Colon (tissue), 2 donors: ENCODE results near the gene PTPN14.

ENCODE experiments used
- FAIRE-seq: peaks from 2 replicates; lab custom pipeline; 2012; peaks lifted over from hg19 to GRCh38; lab: Jason Lieb, UNC
- donor health status: control.
- donor health status: control.

The PTPN14 gene

GRCh38 chr1:214425716-214426425 is 125.5 kb downstream of the PTPN14 start:
- no peak for FAIRE-seq

GRCh38 chr1:214425101-214425500 is 126.3 kb downstream of the PTPN14 start:
- no peak for FAIRE-seq

GRCh38 chr1:214423045-214423444 is 128.4 kb downstream of the PTPN14 start:
- FAIRE-seq: no peak

- FAIRE-seq: no peak
Observed at GRCh38 chr1:214422137-214422671, 129.2 kb downstream of the PTPN14 start.

- no peak for FAIRE-seq
Observed at GRCh38 chr1:214420833-214421232, 130.6 kb downstream of the PTPN14 start.

GRCh38 chr1:214420341-214420740 is 131.1 kb downstream of the PTPN14 start:
- no peak for FAIRE-seq

- FAIRE-seq: no peak
Observed at GRCh38 chr1:214419650-214420049, 131.8 kb downstream of the PTPN14 start.

- FAIRE-seq: no peak
Observed at GRCh38 chr1:214418391-214418790, 133.0 kb downstream of the PTPN14 start.

- no peak for FAIRE-seq
Observed at GRCh38 chr1:214417545-214418210, 133.7 kb downstream of the PTPN14 start.

GRCh38 chr1:214416858-214417257 is 134.5 kb downstream of the PTPN14 start:
- no peak for FAIRE-seq

GRCh38 chr1:214416417-214416816 is 135.0 kb downstream of the PTPN14 start:
- no peak for FAIRE-seq

GRCh38 chr1:214415131-214415530 is 136.3 kb downstream of the PTPN14 start:
- no peak for FAIRE-seq

GRCh38 chr1:214414691-214415090 is 136.7 kb downstream of the PTPN14 start:
- FAIRE-seq: no peak

- no peak for FAIRE-seq
Observed at GRCh38 chr1:214413315-214413714, 138.1 kb downstream of the PTPN14 start.

- FAIRE-seq: no peak
Observed at GRCh38 chr1:214404571-214405213, 146.7 kb downstream of the PTPN14 start.

- no peak for FAIRE-seq
Observed at GRCh38 chr1:214404154-214404553, 147.2 kb downstream of the PTPN14 start.

- no peak for FAIRE-seq
Observed at GRCh38 chr1:214403431-214403830, 148.0 kb downstream of the PTPN14 start.

GRCh38 chr1:214402613-214403083 is 148.8 kb downstream of the PTPN14 start:
- no peak for FAIRE-seq

GRCh38 chr1:214401666-214402065 is 149.7 kb downstream of the PTPN14 start:
- no peak for FAIRE-seq

- FAIRE-seq: no peak
Observed at GRCh38 chr1:214400131-214400530, 151.3 kb downstream of the PTPN14 start.

- no peak for FAIRE-seq
Observed at GRCh38 chr1:214398490-214398889, 152.9 kb downstream of the PTPN14 start.

- FAIRE-seq: no peak
Observed at GRCh38 chr1:214397497-214397896, 153.9 kb downstream of the PTPN14 start.

- no peak for FAIRE-seq
Observed at GRCh38 chr1:214396330-214396729, 155.1 kb downstream of the PTPN14 start.
